SK-N-SH (cell line): Measurements from ENCODE around the gene OR51V1. TPM values are rescaled to one million over a fixed set of nuclear protein-coding genes. Genes with fewer than 3 reads are reported as not detected.
"Not testable (repeated sequence)": the region's sequence is repeated elsewhere in the genome, so short reads cannot be mapped to it uniquely, and the experiment has no call there.

Experiments
- CTCF ChIA-PET: fragments of 300-600, 350-600 bp; formaldehyde crosslinking; extraction: SDS; loops from one replicate; lab custom pipeline; 2021; lab: Yijun Ruan, JAX
- POLR2A ChIA-PET: fragments of 350-600 bp; sonication (Branson Sonifier 250); formaldehyde crosslinking; extraction: SDS; loops from one replicate; lab custom pipeline; 2020; ENCODE audit warnings: antibody characterized with exemption, inconsistent platforms; lab: Yijun Ruan, JAX
- DNase-seq: peaks from one replicate; pipeline ENCODE4 v3.0.0; 2012
- H2AFZ ChIP-seq: fragments of 200-600 bp; sonication (generic); 2 replicates; pipeline ENCODE4 v1.8.1; 2016; ENCODE audit warnings: antibody characterized with exemption, mild to moderate bottlenecking, low read depth
- H3F3A ChIP-seq: fragments of 200-600 bp; sonication (generic); replicated peaks from 2 replicates; pipeline ENCODE3; 2016; ENCODE audit warnings: antibody characterized with exemption, mild to moderate bottlenecking; ENCODE audit not compliant: insufficient read depth
- H3K27ac ChIP-seq, 2 experiments: fragments of 200-500 bp in 1 of 2; fragments of 200-600 bp in 1 of 2; sonication (Bioruptor generic) in 1 of 2; sonication (generic), shearing (Covaris generic) in 1 of 2; 2 replicates each; pipeline versions ENCODE4 v1.5.1 to v1.6.1; 2014 to 2016; ENCODE audit warnings: low read depth in 2 of 2, inconsistent platforms in 1 of 2, low read length in 1 of 2, mild to moderate bottlenecking in 1 of 2, mixed read lengths in 1 of 2
- H3K27me3 ChIP-seq: fragments of 200-600 bp; sonication (generic), shearing (Covaris generic); 2 replicates; pipeline ENCODE4 v1.6.1; 2016; ENCODE audit warnings: mixed run types; ENCODE audit not compliant: insufficient read depth
- H3K36me3 ChIP-seq, 2 experiments: fragments of 200-500 bp in 1 of 2; fragments of 200-600 bp in 1 of 2; sonication (Bioruptor generic) in 1 of 2; sonication (generic) in 1 of 2; replicated peaks in 1 of 2; 2 replicates each; pipeline versions ENCODE3 to v1.5.1; 2014 to 2016; ENCODE audit warnings: low read length in 1 of 2, mild to moderate bottlenecking in 1 of 2; ENCODE audit not compliant: insufficient read depth in 2 of 2, control insufficient read depth in 1 of 2
- H3K4me1 ChIP-seq, 2 experiments: fragments of 200-500 bp in 1 of 2; fragments of 200-600 bp in 1 of 2; sonication (Bioruptor generic) in 1 of 2; sonication (generic), shearing (Covaris generic) in 1 of 2; 2 replicates each; pipeline versions ENCODE4 v1.5.1 to v1.6.1; 2014 to 2016; ENCODE audit warnings: low read depth in 1 of 2, low read length in 1 of 2, mixed run types in 1 of 2; ENCODE audit not compliant: insufficient read depth in 2 of 2, control insufficient read depth in 1 of 2
- H3K4me2 ChIP-seq: fragments of 200-600 bp; sonication (generic), shearing (Covaris generic); 2 replicates; pipeline ENCODE4 v1.6.1; 2017; ENCODE audit warnings: mixed run types
- H3K4me3 ChIP-seq, 2 experiments: fragments of 200-500 bp in 1 of 2; fragments of 200-600 bp in 1 of 2; sonication (Bioruptor generic) in 1 of 2; sonication (generic), shearing (Covaris generic) in 1 of 2; 2 replicates each; pipeline versions ENCODE4 v1.5.1 to v1.8.1; 2014 to 2016; ENCODE audit warnings: low read depth in 2 of 2, inconsistent platforms in 1 of 2, low read length in 1 of 2, mild to moderate bottlenecking in 1 of 2, mixed read lengths in 1 of 2, moderate library complexity in 1 of 2
- H3K79me2 ChIP-seq: fragments of 200-600 bp; sonication (generic); 2 replicates; pipeline ENCODE4 v1.8.1; 2017; ENCODE audit warnings: mild to moderate bottlenecking; ENCODE audit not compliant: insufficient read depth
- H3K9ac ChIP-seq: fragments of 200-600 bp; sonication (generic); 2 replicates; pipeline ENCODE4 v1.6.1; 2017; ENCODE audit warnings: mixed run types
- H3K9me2 ChIP-seq: fragments of 200-600 bp; sonication (generic); 2 replicates; pipeline ENCODE4 v1.6.1; 2017; ENCODE audit warnings: mixed run types
- H3K9me3 ChIP-seq: fragments of 200-600 bp; sonication (generic); 2 replicates; pipeline ENCODE4 v1.6.1; 2017; ENCODE audit warnings: mixed run types, mild to moderate bottlenecking, moderate library complexity
- H4K20me1 ChIP-seq: fragments of 200-600 bp; sonication (generic); 2 replicates; pipeline ENCODE4 v1.6.1; 2017; ENCODE audit warnings: mild to moderate bottlenecking, mixed run types; ENCODE audit not compliant: insufficient read depth
- FOXJ3 ChIP-seq: sonication (generic); formaldehyde crosslinking; IDR thresholded peaks from 2 replicates; pipeline ENCODE4 v1.5.1; 2020; ENCODE audit warnings: mild to moderate bottlenecking, missing genetic modification reagents
- TEAD4 ChIP-seq: IDR thresholded peaks from 2 replicates; pipeline ENCODE4 v1.4.0; 2012; ENCODE audit warnings: mild to moderate bottlenecking, borderline replicate concordance; ENCODE audit not compliant: insufficient read depth
- WGBS: methylation state at CpG from one replicate; pipeline ENCODE4 v1.1.6; 2017; ENCODE audit warnings: low lambda C conversion rate; 5-methylcytosine and 5-hydroxymethylcytosine counted together
- polyA plus RNA-seq, 3 experiments: library from polyadenylated mRNA; depleted of rRNA; stranded (reverse); fragments of >200 nt; gene quantifications; 2 replicates each; pipeline ENCODE4 v1.2.3, GENCODE V29; 2012

OR51V1 gene, protein sequence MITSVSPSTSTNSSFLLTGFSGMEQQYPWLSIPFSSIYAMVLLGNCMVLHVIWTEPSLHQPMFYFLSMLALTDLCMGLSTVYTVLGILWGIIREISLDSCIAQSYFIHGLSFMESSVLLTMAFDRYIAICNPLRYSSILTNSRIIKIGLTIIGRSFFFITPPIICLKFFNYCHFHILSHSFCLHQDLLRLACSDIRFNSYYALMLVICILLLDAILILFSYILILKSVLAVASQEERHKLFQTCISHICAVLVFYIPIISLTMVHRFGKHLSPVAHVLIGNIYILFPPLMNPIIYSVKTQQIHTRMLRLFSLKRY
- not detected in 2 replicates for polyA plus RNA-seq (2012; rRNA removed)
- not detected in 2 replicates for polyA plus RNA-seq (2012; cell fraction: cytosol; rRNA removed)
- not detected in 2 replicates for polyA plus RNA-seq (2012; cell fraction: nucleus; rRNA removed)

DNA sequence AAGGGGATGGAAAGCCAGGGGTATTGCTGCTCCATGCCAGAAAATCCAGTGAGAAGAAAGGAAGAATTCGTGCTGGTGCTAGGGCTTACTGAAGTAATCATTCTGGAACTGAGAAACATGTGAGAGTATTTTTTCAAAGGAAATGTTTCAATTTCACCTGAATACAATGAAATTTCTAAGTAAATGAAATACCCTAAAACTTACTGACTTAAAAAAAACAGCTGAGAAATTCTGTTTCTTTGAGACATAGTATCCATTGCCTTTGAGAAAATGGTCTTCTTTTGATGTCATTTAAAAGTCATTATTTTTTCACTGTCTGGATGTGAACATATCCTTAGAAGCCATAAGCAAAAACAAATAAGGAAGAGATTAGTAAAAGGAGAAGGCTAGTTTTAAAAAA lies at the start of gene OR51V1:
Gene OR51V1 (minus strand): TSS at position 101 of the 400 bp plus-strand sequence. CDS start 0 bp downstream, at position 101.
- ChIA-PET POLR2A (no interaction called here), CTCF (no interaction called here)
- no peaks in the 10 kb centered on the region for H3K36me3 ChIP-seq
- H3K9me3 ChIP-seq = no peaks in the 10 kb centered on the region
- H3K4me2 ChIP-seq = no peak within 1 kb of the TSS
- H3K27ac ChIP-seq = no peak within 1 kb of the TSS
- H3K4me1 ChIP-seq = no peaks in the 10 kb centered on the region
- H3K9ac ChIP-seq = no peak within 1 kb of the TSS
- 0% methylated on average over 1 of the region's 1 CpG for WGBS
- no peak within 1 kb of the TSS for H2AFZ ChIP-seq
- H3K9me2 ChIP-seq = no peaks in the 10 kb centered on the region
- TF ChIP-seq FOXJ3 (CRISPR knock-in tag) (no peak), TEAD4 (no peak)
- no peak within 1 kb of the TSS for H3K4me3 ChIP-seq
- H4K20me1 ChIP-seq = no peaks in the 10 kb centered on the region
- DNase-seq = no peak
- no peaks in the 10 kb centered on the region for H3F3A ChIP-seq
- peaks cover 6% of the 10 kb centered on the region; the same call in 1 of the 2 replicates for H3K27me3 ChIP-seq
- no peaks in the 10 kb centered on the region for H3K79me2 ChIP-seq

DNA sequence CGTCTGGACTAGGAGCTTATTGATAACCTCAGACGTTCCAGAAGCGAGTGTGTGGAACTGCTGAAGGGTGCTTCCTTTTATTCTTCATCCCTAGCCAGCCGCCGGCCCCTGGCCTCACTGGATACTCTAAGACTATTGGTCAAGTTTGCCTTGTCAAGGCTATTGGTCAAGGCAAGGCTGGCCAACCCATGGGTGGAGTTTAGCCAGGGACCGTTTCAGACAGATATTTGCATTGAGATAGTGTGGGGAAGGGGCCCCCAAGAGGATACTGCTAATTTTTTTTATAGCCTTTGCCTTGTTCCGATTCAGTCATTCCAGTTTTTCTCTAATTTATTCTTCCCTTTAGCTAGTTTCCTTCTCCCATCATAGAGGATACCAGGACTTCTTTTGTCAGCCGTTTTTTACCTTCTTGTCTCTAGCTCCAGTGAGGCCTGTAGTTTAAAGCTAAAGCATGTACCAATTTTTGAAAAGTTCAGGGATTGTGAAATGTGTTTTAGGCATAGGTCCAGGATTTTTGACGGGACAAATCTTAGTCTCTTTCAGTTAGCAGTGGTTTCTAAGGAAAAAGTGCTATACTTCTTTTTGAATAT lies 49.4 kb upstream of the OR51V1 start, which contains the start of gene HBG1:
Gene HBG1 (minus strand): TSS at position 51 of the 590 bp plus-strand sequence. CDS start 53 bp downstream, outside the sequence.
- DNase-seq, CTCF ChIA-PET, H3K9ac ChIP-seq, H3K9me3 ChIP-seq, H4K20me1 ChIP-seq, H3K27ac ChIP-seq, H3K27me3 ChIP-seq, H3K79me2 ChIP-seq, H2AFZ ChIP-seq, POLR2A ChIA-PET, H3F3A ChIP-seq, H3K4me3 ChIP-seq, H3K4me2 ChIP-seq, H3K36me3 ChIP-seq, H3K9me2 ChIP-seq, H3K4me1 ChIP-seq: not testable (repeated sequence)
- WGBS = 4% methylated on average over 3 of the region's 9 CpGs

DNA sequence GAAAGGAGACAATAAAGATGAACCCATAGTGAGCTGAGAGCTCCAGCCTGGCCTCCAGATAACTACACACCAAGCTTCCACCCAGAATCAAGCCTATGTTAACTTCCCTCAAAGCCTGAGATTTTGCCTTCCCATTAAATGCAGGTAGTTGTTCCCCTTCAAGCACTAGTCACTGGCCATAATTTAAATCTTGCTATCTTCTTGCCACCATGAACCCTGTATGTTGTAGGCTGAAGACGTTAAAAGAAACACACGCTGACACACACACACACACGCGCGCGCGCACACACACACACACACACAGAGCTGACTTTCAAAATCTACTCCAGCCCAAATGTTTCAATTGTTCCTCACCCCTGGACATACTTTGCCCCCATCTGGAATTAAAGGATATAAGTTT lies 48.0 kb upstream of the OR51V1 start:
- CTCF ChIA-PET, POLR2A ChIA-PET, DNase-seq, H3K4me2 ChIP-seq, H3K27ac ChIP-seq, H3F3A ChIP-seq, H2AFZ ChIP-seq, H3K9me3 ChIP-seq, H3K27me3 ChIP-seq, H3K36me3 ChIP-seq, H4K20me1 ChIP-seq, H3K4me1 ChIP-seq, H3K4me3 ChIP-seq, H3K9me2 ChIP-seq, H3K9ac ChIP-seq, H3K79me2 ChIP-seq: not testable (repeated sequence)
- WGBS = 41% methylated on average over 7 of the region's 7 CpGs
